HG03039 (cell line): ENCODE measurements around the gene RHOG.

ENCODE experiments used
- ATAC-seq: cut with Tn5 transposase; IDR thresholded peaks from one replicate; pipeline ENCODE4 v1.9.1; 2021; ENCODE audit warnings: mild to moderate bottlenecking, moderate library complexity; ENCODE audit not compliant: unreplicated experiment

RHOG gene

GRCh38 chr11:3860375-3860774, 19.6 kb upstream of the RHOG start:
- no peak for ATAC-seq

DNA sequence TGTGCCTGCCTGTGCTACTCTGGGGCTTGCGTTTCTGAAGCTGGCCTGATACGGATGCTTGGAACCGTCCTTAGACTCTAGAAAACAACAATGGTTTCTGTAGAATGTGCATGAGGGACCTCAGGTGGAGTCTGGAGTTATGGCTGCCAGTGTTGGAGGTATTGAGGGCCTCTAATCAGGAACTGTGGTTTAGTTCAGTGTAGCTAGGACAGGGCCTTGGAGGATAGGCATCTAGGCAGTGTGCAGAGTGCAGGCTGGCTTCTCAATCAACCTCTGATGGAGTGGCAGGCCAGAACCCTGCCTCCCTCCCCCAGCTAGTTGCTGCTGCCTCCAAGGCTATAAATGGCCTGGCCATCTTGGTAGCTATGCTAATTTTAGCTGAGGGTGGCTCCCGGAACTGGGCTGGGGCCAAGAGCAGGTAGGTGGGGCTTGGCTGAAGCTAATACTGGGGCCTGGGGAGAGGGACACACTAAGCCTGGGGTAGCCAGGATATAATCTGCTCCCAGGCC, 18.7 kb upstream of the RHOG start:
- ATAC-seq, result no peak

GRCh38 chr11:3857628-3858027, 16.9 kb upstream of the RHOG start:
- ATAC-seq, result no peak

GRCh38 chr11:3856856-3857553, 16.2 kb upstream of the RHOG start:
- ATAC-seq, result no peak

- ATAC-seq, result peak; percentile 12
These were observed 15.2 kb upstream of the RHOG start for GRCh38 chr11:3855808-3856491.

- peak; percentile 58 for ATAC-seq
These were observed 14.4 kb upstream of the RHOG start, which contains the start of gene STIM1 for GRCh38 chr11:3854977-3855807. Gene STIM1 (plus strand): TSS chr11:3855664. CDS start chr11:3856271, 607 bp downstream.

GRCh38 chr11:3854660-3854976, 13.9 kb upstream of the RHOG start:
- ATAC-seq, result no peak

DNA sequence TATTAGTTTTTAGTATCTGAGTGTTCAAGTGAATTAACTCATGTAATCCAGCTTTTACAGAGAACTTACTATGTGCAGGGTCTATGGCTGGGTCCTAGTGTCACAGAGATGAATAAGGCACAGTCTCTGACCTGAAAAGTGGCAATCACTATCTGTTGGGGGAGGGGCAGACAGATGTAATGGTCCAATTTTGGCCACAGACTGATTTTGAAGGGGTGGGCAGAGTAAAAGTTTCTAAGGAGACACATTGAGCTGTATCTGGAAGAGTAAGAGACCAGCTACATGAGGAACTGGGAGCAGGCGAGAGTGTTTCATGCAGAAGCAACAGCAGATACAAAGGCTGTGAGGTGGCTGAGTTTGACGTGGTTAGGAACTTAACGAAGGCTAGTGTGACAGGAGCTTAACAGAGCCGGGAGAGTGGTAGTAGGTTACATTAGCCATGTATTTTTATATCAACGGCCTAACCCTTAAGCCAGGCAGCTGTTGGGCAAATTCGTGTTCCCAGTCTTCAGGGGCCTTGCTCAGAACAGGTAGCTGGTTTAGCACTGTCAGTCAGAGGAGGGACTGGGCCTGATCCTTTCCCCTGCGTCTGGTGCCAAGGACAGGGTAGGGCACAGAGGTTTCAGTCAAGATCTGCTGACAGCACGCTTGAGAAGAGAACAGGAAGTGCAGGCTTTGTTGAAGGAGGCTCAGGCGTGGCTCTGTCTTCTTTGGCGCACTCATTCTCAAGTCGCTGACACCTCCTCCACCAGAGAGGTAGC, 13.3 kb upstream of the RHOG start:
- peak; percentile 19 for ATAC-seq

DNA sequence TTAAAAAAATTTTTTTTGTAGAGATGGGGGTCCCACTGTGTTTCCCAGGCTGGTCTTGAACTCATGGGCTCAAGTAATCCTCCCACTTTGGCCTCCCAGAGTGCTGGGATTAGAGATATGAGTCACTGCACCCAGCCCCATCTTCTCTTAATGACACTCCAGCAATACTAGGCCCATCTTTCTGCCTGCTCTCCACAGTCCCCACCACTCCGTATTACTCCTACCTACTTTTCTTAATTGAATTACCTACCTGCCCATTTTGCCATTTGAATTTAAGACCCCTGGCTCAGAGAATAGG, 12.7 kb upstream of the RHOG start:
- no peak for ATAC-seq

DNA sequence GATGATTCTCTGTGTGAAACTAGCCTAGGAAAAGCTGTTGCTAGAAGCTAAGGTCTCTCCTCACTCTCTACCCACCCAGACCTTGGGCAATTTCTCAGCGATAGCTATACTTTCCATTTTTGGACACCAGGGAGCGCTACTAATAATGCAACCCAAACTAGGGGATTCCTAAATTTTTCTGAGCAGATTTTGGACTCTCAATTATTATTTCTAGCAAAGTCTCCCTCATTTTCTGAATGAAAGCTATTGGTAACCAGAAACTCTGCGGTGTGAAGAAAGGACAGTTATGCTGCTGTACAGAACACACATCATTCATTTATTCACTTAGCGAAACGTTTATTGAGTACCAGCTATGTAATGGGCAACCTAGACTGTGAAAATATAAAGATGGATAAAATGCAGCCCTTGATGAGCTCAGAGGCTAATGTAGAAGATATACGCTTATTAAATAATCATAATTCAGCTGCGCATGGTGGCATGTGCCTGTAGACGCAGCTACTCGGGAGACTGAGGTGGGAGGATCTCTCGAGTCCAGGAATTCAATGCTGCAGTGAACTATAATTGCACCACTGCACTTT, 8.6 kb upstream of the RHOG start:
- ATAC-seq, result no peak

DNA sequence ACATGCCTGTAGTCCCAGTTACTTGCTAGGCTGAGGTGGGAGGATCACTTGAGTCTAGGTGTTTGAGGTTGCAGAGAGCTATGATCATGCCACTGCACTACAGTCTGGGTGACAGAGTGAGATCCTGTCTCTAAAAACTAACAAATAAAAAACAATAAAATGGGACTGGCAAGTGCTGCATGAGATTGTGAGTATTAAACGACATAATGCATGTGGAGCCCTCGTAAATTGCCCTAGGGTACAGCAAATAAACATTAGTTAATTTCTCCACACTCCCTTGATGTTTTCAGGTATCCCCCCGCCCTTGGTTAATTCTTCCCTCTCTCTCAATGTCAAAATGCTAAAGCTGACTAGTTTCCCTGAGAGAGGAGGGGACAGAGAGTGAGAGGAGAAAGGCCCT, 4.9 kb upstream of the RHOG start:
- no peak for ATAC-seq

GRCh38 chr11:3845246-3845645, 4.5 kb upstream of the RHOG start:
- no peak for ATAC-seq

GRCh38 chr11:3843326-3843725, 2.6 kb upstream of the RHOG start:
- ATAC-seq, result no peak

- peak; percentile 51 for ATAC-seq
These were observed 929 bp upstream of the RHOG start for GRCh38 chr11:3841426-3842350.

- no peak for ATAC-seq
These were observed 522 bp downstream of the RHOG start for GRCh38 chr11:3840004-3840869.

- no peak for ATAC-seq
These were observed 2.3 kb downstream of the RHOG start for GRCh38 chr11:3838504-3838903.

DNA sequence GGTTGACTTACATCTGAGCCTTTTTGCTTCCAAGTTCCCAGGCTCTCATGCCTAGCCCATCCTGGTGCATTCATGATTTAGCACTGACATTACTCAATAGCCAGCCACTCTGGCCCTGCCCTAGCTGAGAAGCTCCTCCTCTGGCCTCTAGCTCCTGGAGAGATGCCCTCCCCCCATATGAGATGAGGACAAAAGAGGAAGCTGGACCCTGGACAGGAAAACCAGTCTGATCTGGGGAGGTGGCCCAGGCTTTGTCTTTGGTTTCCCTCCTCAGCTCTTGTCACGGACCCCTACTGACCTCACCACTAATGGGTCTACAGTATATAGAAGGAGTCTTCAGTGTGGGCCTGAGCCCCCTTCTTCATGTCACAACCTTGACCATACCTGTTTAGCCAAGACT, 3.0 kb downstream of the RHOG start:
- ATAC-seq, result no peak

DNA sequence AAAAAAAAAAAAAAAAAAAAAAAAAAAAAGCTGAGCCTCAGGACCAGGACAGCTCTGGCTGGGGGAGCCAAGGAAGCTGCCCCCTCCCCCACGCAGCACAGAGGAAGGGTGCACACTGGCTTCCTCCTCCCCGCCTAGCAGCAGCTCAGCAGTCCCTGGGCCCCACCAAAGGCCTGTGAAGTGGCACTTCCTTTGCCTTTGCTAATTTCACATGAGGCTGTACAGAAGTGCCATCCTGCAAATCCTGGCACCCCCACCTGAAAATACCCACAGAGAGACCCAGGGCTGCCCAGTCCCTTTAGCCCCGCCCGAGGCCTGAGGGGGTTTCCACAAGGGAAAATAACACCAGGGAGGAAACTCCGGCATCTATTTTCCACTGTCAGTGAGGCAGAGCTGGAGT, 3.9 kb downstream of the RHOG start:
- ATAC-seq, result no peak

GRCh38 chr11:3835751-3836150, 5.0 kb downstream of the RHOG start:
- ATAC-seq, result no peak
